Body of pancreas (tissue), 4 donors: ENCODE results near the gene RHOV.
A peak's percentile ranks its signal among the peaks of the same experiment; 100 is the strongest.

Experiments used
- POLR2A ChIP-seq, 3 donors: fragments of 450-650 bp; IDR thresholded peaks; one replicate each; pipeline ENCODE4 v1.6.1; 2016; ENCODE audit warnings: antibody characterized with exemption in 3 of 3, mild to moderate bottlenecking in 2 of 3
- TF ChIP-seq, protein P1 (sequence below), 7 experiments: fragments of 450-650 bp in 4 of 7; fragments of 200-600 bp in 3 of 7; sonication (generic) in 3 of 7; IDR thresholded peaks; one replicate each; pipeline ENCODE4 v1.5.1; 2016 to 2019; ENCODE audit warnings: antibody characterized with exemption in 7 of 7

- no peak for TF ChIP-seq POLR2A (IDR thresholded peaks at IDR 0.05)
- TF ChIP-seq, protein P1, sequence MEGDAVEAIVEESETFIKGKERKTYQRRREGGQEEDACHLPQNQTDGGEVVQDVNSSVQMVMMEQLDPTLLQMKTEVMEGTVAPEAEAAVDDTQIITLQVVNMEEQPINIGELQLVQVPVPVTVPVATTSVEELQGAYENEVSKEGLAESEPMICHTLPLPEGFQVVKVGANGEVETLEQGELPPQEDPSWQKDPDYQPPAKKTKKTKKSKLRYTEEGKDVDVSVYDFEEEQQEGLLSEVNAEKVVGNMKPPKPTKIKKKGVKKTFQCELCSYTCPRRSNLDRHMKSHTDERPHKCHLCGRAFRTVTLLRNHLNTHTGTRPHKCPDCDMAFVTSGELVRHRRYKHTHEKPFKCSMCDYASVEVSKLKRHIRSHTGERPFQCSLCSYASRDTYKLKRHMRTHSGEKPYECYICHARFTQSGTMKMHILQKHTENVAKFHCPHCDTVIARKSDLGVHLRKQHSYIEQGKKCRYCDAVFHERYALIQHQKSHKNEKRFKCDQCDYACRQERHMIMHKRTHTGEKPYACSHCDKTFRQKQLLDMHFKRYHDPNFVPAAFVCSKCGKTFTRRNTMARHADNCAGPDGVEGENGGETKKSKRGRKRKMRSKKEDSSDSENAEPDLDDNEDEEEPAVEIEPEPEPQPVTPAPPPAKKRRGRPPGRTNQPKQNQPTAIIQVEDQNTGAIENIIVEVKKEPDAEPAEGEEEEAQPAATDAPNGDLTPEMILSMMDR (IDR thresholded peaks at IDR 0.05) = peak in 2 of 7 experiments; percentile 6 to 7
Observed at GRCh38 chr15:40844696-40845030, 29.4 kb downstream of the RHOV start.
